ENCODE data around the gene KIAA1143. TPM values are rescaled to one million over a fixed set of nuclear protein-coding genes. Genes with fewer than 3 reads are reported as not detected.

Gene KIAA1143
- total RNA-seq = 35.4 and 43.6 TPM in 2 replicates

DNA sequence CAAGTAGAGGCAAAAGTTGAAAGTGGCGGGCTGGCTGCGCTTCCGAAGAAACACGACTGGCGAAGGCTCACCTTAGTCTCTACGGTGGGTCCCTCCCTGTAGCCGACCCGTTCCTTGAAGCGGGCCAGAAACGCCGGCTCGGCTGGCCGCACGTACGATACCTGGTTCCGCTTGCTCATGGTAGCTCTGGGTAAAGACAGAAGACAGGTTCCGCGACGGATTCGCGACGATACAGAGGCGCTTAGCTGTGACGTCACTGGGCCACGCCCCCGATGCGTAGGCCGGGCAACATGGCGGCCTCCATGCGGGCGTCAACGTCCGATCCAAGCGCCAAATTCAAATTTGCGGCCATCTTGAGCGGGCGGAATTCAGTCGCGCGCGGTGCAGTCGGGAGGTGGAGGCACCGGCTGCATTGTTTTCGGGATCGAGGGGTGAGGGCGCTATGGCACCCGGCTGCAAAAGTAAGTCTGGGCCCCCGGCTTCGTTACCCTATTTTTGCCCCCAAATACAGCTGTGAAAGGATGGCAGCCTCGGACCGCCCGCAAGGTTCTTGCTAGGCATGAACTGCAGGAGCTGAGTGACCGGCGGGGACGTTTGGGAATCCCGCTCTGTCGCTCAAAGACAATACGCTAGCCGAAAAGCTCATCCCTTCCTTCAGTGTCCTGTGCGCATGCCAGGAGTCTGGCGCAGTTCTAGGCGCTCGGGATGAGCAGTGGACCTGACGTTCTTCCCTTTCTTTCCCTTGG is at the start of gene KIAA1143, which contains the start of gene KIF15:
Gene KIAA1143 (minus strand): TSS at position 196 of the 746 bp plus-strand sequence. CDS start 17 bp downstream, at position 179.
Gene KIF15 (plus strand): TSS at position 371 of the 746 bp plus-strand sequence. CDS start 72 bp downstream, at position 443.
- CTCF ChIA-PET = no interaction called here
- H3K4me3 Mint-ChIP-seq = peak within 1 kb of the TSS; percentile 89
- intact Hi-C loops (cut with micrococcal nuclease) = loop anchor here (1.0 to 5.0 kb wide), 11 partner anchors 32 to 1474 kb away; partner anchors contain the start of genes EXOSC7, SNRK, TCAIM and TMEM42
- DNase-seq (peak; percentile 96), ATAC-seq (ENCODE audit: low read depth) (peak; percentile 96)
- peak within 1 kb of the TSS; percentile 85 for H3K27ac Mint-ChIP-seq
- TF ChIP-seq, protein P1, sequence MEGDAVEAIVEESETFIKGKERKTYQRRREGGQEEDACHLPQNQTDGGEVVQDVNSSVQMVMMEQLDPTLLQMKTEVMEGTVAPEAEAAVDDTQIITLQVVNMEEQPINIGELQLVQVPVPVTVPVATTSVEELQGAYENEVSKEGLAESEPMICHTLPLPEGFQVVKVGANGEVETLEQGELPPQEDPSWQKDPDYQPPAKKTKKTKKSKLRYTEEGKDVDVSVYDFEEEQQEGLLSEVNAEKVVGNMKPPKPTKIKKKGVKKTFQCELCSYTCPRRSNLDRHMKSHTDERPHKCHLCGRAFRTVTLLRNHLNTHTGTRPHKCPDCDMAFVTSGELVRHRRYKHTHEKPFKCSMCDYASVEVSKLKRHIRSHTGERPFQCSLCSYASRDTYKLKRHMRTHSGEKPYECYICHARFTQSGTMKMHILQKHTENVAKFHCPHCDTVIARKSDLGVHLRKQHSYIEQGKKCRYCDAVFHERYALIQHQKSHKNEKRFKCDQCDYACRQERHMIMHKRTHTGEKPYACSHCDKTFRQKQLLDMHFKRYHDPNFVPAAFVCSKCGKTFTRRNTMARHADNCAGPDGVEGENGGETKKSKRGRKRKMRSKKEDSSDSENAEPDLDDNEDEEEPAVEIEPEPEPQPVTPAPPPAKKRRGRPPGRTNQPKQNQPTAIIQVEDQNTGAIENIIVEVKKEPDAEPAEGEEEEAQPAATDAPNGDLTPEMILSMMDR (IDR thresholded peaks at IDR 0.05) = no peak
- H3K4me1 Mint-ChIP-seq = peaks cover 25% of the 10 kb centered on the region
- H3K36me3 Mint-ChIP-seq (ENCODE audit: low read depth) = peaks cover 28% of the 10 kb centered on the region
- H3K27me3 Mint-ChIP-seq = no peaks in the 10 kb centered on the region
- H3K9me3 Mint-ChIP-seq = peaks cover 3% of the 10 kb centered on the region
- POLR2A ChIA-PET = interaction anchor here (0.6 to 2.7 kb wide), 10 partner anchors 29 to 856 kb away, joined by 3 to 23 read pairs (median 6); partner anchors contain the start of genes EXOSC7, TCAIM, TMEM42 and ZDHHC3

DNA sequence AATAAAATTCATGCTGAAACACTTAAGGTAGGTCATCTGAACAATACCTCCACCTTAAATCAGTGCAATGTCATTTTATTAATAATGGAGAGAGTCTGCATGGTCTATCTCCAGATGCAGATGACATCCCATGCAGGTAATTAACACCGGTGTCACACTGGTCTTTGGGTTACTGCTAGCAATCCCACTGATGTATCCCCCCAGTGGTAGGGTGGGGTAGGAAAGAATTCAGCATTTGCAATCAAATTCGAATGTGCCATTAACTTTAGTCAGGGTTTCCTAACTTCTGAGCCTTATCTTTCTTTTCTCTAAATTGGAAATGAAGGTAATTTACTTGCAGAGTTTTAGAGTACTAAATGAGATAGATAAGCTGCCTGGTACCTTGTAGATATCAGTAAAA is 44.5 kb upstream of the KIAA1143 start:
- Mint-ChIP-seq H3K27me3 (no peaks in the 10 kb centered on the region), H3K27ac (no peak overlapping the region), H3K36me3 (ENCODE audit: low read depth) (no peaks in the 10 kb centered on the region), H3K9me3 (no peaks in the 10 kb centered on the region), H3K4me1 (no peaks in the 10 kb centered on the region), H3K4me3 (no peak overlapping the region)
- ChIA-PET CTCF (no interaction called here), POLR2A (no interaction called here)
- intact Hi-C loops (cut with micrococcal nuclease) = no loop called here
- no peak for DNase-seq
- TF ChIP-seq, protein P1 (IDR thresholded peaks at IDR 0.05) = no peak
- no peak for ATAC-seq (ENCODE audit: low read depth)

DNA sequence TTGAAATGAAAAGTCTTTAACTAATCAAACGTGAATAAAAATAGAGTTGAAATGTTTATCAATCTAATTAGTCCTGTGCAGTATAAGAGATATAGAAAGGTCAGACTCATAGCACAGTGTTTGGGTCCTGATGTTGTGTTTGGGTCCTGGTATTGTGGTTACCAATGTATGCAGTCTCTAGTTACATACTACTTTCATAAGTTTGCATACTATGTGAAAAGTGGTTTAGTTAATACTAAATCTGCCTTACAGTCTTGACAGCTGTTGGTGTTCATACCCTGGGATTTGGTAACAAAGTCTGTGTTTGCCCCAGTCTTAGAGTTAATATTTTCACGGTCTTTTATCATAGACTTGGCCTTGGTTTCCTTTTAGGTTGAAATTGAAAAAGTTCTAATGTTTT is 41.9 kb upstream of the KIAA1143 start:
- intact Hi-C loops (cut with micrococcal nuclease) = no loop called here
- ATAC-seq (ENCODE audit: low read depth) (no peak), DNase-seq (no peak)
- POLR2A ChIA-PET = no interaction called here
- Mint-ChIP-seq H3K9me3 (no peaks in the 10 kb centered on the region), H3K27me3 (no peaks in the 10 kb centered on the region), H3K4me3 (no peak overlapping the region), H3K27ac (no peak overlapping the region), H3K36me3 (ENCODE audit: low read depth) (no peaks in the 10 kb centered on the region), H3K4me1 (no peaks in the 10 kb centered on the region)
- TF ChIP-seq, protein P1 (IDR thresholded peaks at IDR 0.05) = no peak
- CTCF ChIA-PET = no interaction called here

DNA sequence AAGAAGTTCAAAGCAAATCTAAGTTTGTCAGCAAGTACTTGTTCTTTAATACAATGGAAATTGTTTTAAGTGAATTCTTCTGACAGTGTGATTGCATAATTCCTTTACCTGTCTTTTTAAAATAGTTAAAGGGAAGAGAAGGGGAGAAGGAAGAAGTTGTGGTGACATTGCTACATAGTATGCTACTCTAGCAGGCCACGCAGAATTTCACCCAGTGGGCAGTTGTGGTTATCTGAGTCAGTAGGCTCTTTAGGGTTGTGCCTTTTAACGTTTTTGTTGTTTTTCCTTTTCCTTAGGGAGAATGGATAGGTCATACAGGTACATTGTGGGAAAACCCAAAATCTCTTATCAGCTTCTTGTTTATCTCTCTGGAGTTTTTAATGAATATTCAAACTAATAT is 40.6 kb upstream of the KIAA1143 start:
- DNase-seq (no peak), ATAC-seq (ENCODE audit: low read depth) (no peak)
- H3K4me1 Mint-ChIP-seq = no peaks in the 10 kb centered on the region
- peaks cover 2% of the 10 kb centered on the region for H3K36me3 Mint-ChIP-seq (ENCODE audit: low read depth)
- no peaks in the 10 kb centered on the region for H3K27me3 Mint-ChIP-seq
- POLR2A ChIA-PET = no interaction called here
- H3K9me3 Mint-ChIP-seq = no peaks in the 10 kb centered on the region
- CTCF ChIA-PET = no interaction called here
- H3K4me3 Mint-ChIP-seq = no peak overlapping the region
- TF ChIP-seq, protein P1 (IDR thresholded peaks at IDR 0.05) = no peak
- intact Hi-C loops (cut with micrococcal nuclease) = no loop called here
- H3K27ac Mint-ChIP-seq = no peak overlapping the region

DNA sequence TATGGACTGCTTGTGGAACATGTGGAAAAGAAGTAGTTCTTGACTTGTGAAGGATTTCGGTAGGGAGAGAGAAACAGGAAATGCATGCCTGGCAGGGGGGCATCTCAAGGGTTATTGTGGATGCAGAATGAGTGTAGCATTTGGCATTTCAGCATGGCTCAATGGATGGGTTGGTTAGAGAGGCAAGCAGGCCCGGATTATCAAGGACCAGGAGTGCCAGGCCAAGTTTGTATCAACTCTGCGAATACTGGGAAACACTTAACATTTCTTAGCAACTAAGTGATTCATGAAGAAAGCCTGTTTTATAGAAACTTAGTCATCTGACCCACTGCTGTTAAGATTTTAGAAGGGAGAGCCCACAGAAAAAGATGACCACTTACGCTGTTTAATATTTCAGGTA is 33.8 kb upstream of the KIAA1143 start:
- ATAC-seq (ENCODE audit: low read depth) (no peak), DNase-seq (no peak)
- Mint-ChIP-seq H3K4me1 (no peaks in the 10 kb centered on the region), H3K36me3 (ENCODE audit: low read depth) (peaks cover 2% of the 10 kb centered on the region), H3K4me3 (no peak overlapping the region), H3K27me3 (no peaks in the 10 kb centered on the region), H3K27ac (no peak overlapping the region), H3K9me3 (no peaks in the 10 kb centered on the region)
- ChIA-PET CTCF (no interaction called here), POLR2A (no interaction called here)
- TF ChIP-seq, protein P1 (IDR thresholded peaks at IDR 0.05) = no peak
- intact Hi-C loops (cut with micrococcal nuclease) = no loop called here

Measured in activated B cell treated with CpG ODN at 0.5 μM for 24 hours (primary cell).